Trophoblast cell (in vitro differentiated cells and primary cell): ENCODE measurements around the gene MME.

Source experiments
- DNase-seq, 2 donors: peaks; one replicate each; pipeline ENCODE4 v3.0.0-alpha.2; 2016
- H2AFZ ChIP-seq: 2 replicates; pipeline ENCODE4 v1.6.1; 2013; ENCODE audit warnings: low read length, moderate library complexity, mild to moderate bottlenecking; ENCODE audit not compliant: insufficient read depth, poor library complexity
- H2AK5ac ChIP-seq: 2 replicates; pipeline ENCODE4 v1.6.1; 2013; ENCODE audit warnings: mild to moderate bottlenecking, low read length
- H2BK120ac ChIP-seq: 2 replicates; pipeline ENCODE4 v1.6.1; 2013; ENCODE audit warnings: low read length, mild to moderate bottlenecking, moderate library complexity; ENCODE audit not compliant: insufficient read depth, poor library complexity
- H2BK12ac ChIP-seq: 2 replicates; pipeline ENCODE4 v1.6.1; 2013; ENCODE audit warnings: mild to moderate bottlenecking, low read length, moderate library complexity
- H2BK5ac ChIP-seq: 2 replicates; pipeline ENCODE4 v1.6.1; 2013; ENCODE audit warnings: low read length, low read depth, moderate library complexity, mild to moderate bottlenecking; ENCODE audit not compliant: poor library complexity
- H3K14ac ChIP-seq: 2 replicates; pipeline ENCODE4 v1.6.1; 2013; ENCODE audit warnings: mild to moderate bottlenecking, low read length
- H3K18ac ChIP-seq: 2 replicates; pipeline ENCODE4 v1.6.1; 2013; ENCODE audit warnings: mild to moderate bottlenecking, low read length
- H3K23ac ChIP-seq: 2 replicates; pipeline ENCODE4 v1.6.1; 2013; ENCODE audit warnings: low read length
- H3K27ac ChIP-seq: 2 replicates; pipeline ENCODE4 v1.5.1; 2013; ENCODE audit warnings: low read depth, mild to moderate bottlenecking, inconsistent platforms, low read length, moderate library complexity
- H3K27me3 ChIP-seq: 2 replicates; pipeline ENCODE4 v1.6.1; 2013; ENCODE audit warnings: inconsistent platforms, mild to moderate bottlenecking, low read length, moderate library complexity; ENCODE audit not compliant: insufficient read depth
- H3K36me3 ChIP-seq, 2 experiments: 1 replicate in 1 of 2; 2 replicates in 1 of 2; pipeline ENCODE4 v1.6.1; 2013; ENCODE audit warnings: low read length in 2 of 2, mild to moderate bottlenecking in 2 of 2, moderate library complexity in 1 of 2; ENCODE audit not compliant: insufficient read depth in 2 of 2, control insufficient read depth in 1 of 2
- H3K4ac ChIP-seq: 2 replicates; pipeline ENCODE4 v1.6.1; 2013; ENCODE audit warnings: low read depth, mild to moderate bottlenecking, low read length, moderate library complexity
- H3K4me1 ChIP-seq, 2 experiments: 1 replicate in 1 of 2; 2 replicates in 1 of 2; pipeline ENCODE4 v1.6.1; 2013; ENCODE audit warnings: low read length in 2 of 2, mild to moderate bottlenecking in 2 of 2, moderate library complexity in 1 of 2; ENCODE audit not compliant: insufficient read depth in 2 of 2, control insufficient read depth in 1 of 2
- H3K4me2 ChIP-seq: 2 replicates; pipeline ENCODE4 v1.6.1; 2013; ENCODE audit warnings: inconsistent platforms, mild to moderate bottlenecking, low read length, moderate library complexity
- H3K4me3 ChIP-seq: 2 replicates; pipeline ENCODE4 v1.5.1; 2013; ENCODE audit warnings: mild to moderate bottlenecking, low read depth, low read length, inconsistent platforms
- H3K79me1 ChIP-seq: one replicate; pipeline ENCODE4 v1.6.1; 2013; ENCODE audit warnings: low read length
- H3K79me2 ChIP-seq: 2 replicates; pipeline ENCODE4 v1.6.1; 2013; ENCODE audit warnings: low read length, mild to moderate bottlenecking; ENCODE audit not compliant: control insufficient read depth, insufficient read depth, poor library complexity
- H3K9ac ChIP-seq: 2 replicates; pipeline ENCODE4 v1.6.1; 2013; ENCODE audit warnings: mild to moderate bottlenecking, low read length
- H3K9me3 ChIP-seq: 2 replicates; pipeline ENCODE4 v1.6.1; 2013; ENCODE audit warnings: low read depth, mild to moderate bottlenecking, control low read depth, inconsistent platforms, low read length; ENCODE audit not compliant: insufficient read depth
- H4K12ac ChIP-seq: 2 replicates; pipeline ENCODE4 v1.6.1; 2013; ENCODE audit warnings: low read depth, mild to moderate bottlenecking, low read length, moderate library complexity
- H4K8ac ChIP-seq: 2 replicates; pipeline ENCODE4 v1.6.1; 2013; ENCODE audit warnings: low read depth, mild to moderate bottlenecking, low read length, moderate library complexity
- H4K91ac ChIP-seq: one replicate; pipeline ENCODE4 v1.6.1; 2013; ENCODE audit warnings: low read depth, mild to moderate bottlenecking, low read length, moderate library complexity
- WGBS: extraction: QIAGEN DNeasy Blood & Tissue Kit; methylation state at CpG from one replicate; pipeline ENCODE4 v1.1.7; 2013; ENCODE audit warnings: missing lambda C conversion rate; ENCODE audit not compliant: insufficient read length, insufficient coverage; ENCODE audit errors: extremely low coverage; 5-methylcytosine and 5-hydroxymethylcytosine counted together

MME gene

DNA sequence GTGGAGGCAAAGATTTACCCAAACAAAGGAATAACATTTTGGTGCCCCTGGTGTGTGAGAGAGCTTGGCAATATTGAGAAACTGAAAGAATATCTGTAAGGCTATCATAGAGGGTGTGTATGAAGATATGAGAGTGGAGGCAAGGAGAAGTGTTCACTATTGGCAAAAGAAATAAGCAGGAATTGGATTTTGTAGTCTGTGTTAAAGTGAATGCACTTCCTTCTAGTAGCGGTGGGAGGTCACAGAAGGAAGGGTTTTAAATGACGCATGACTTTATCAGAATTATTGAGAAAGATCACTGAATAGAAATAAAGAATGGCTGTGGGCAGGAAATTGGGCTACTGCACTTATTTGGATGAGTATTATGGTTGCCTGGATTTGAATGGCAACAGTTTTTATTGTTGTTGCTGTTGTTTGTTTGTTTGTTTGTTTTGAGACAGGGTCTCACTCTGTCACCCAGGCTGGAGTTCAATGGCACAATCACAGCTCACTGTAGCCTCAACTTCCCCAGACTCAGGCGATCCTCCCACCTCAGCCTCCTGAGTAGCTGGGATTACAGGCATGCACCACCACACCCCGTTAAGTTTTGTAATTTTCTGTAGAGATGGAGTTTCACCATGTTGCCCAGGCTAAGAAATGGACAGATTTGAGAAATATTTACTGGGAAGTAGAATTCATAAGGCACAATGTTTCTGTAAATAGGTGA, 16.3 kb downstream of the MME start:
- Histone ChIP-seq H3K4ac (no peak overlapping the region), H3K14ac (no peak overlapping the region), H3K23ac (no peak overlapping the region), H3K9me3 (no peaks in the 10 kb centered on the region), H4K12ac (no peak overlapping the region), H2AK5ac (no peak overlapping the region), H3K4me3 (no peak overlapping the region), H4K8ac (no peak overlapping the region), H2BK5ac (no peak overlapping the region), H3K4me2 (no peak overlapping the region), H2BK120ac (no peak overlapping the region), H3K27me3 (no peaks in the 10 kb centered on the region), H2BK12ac (no peak overlapping the region), H3K4me1 (peaks cover under 1 to 3% of the 10 kb centered on the region in 2 experiments), H4K91ac (no peak overlapping the region), H3K36me3 (no peaks in the 10 kb centered on the region), H3K79me2 (no peaks in the 10 kb centered on the region), H3K18ac (no peak overlapping the region), H3K9ac (no peak overlapping the region), H3K27ac (no peak overlapping the region), H3K79me1 (no peaks in the 10 kb centered on the region), H2AFZ (no peak overlapping the region)
- WGBS, result no CpG with 5 or more reads among the region's 4 CpGs
- DNase-seq, result no peak

DNA sequence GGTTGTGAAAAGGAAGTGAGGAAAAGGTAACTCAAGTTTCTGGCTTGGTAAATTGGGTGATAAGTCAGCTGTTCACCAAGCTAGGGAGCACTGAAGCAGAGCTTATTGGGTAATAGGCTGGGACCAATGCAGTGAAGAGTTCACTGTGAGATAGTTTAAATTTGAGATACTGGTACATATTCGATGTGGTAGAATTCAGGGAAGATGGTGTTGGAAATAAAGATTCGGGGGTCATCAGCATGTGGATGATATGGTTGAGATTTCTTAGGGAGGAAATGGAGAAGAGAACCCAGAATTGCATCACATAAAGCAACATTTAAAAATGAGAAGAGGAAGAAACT, 16.9 kb downstream of the MME start:
- no peak for DNase-seq
- Histone ChIP-seq H4K12ac (no peak overlapping the region), H3K18ac (no peak overlapping the region), H3K27me3 (no peaks in the 10 kb centered on the region), H2AFZ (no peak overlapping the region), H3K79me1 (no peaks in the 10 kb centered on the region), H4K91ac (no peak overlapping the region), H3K4me2 (no peak overlapping the region), H3K9ac (no peak overlapping the region), H3K4me1 (peaks cover 2 to 4% of the 10 kb centered on the region in 2 experiments), H4K8ac (no peak overlapping the region), H2BK120ac (no peak overlapping the region), H3K27ac (no peak overlapping the region), H3K36me3 (no peaks in the 10 kb centered on the region), H3K4me3 (no peak overlapping the region), H3K23ac (no peak overlapping the region), H3K14ac (no peak overlapping the region), H2BK12ac (no peak overlapping the region), H3K4ac (no peak overlapping the region), H2AK5ac (no peak overlapping the region), H3K79me2 (no peaks in the 10 kb centered on the region), H2BK5ac (no peak overlapping the region), H3K9me3 (no peaks in the 10 kb centered on the region)
- 100% methylated on average over 1 of the region's 2 CpGs for WGBS

DNA sequence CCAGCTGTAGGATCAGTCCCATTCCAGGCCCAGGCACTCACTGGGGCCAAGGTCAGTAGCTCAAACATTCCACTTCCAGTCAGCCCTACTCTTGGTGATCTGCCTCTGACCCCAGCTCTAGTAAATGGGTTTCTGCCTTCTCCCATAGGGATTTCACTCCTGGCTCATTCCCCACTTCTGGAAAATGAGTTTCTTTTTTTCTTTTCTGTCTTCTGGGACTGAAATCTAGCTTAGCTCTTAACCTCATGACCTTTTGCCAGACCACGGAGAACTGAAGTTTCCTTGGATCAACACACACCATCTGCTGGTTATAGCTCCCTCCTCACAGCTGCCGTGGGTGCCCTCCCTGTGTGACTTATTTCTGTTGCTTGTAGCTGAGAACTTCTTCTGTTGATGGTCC, 21.3 kb downstream of the MME start:
- Histone ChIP-seq H3K27ac (no peak overlapping the region), H3K4me3 (no peak overlapping the region), H3K4ac (no peak overlapping the region), H3K27me3 (no peaks in the 10 kb centered on the region), H2BK120ac (no peak overlapping the region), H3K9ac (no peak overlapping the region), H3K36me3 (no peaks in the 10 kb centered on the region), H3K9me3 (no peaks in the 10 kb centered on the region), H2BK5ac (no peak overlapping the region), H3K4me1 (peaks cover 2 to 6% of the 10 kb centered on the region in 2 experiments), H3K18ac (no peak overlapping the region), H4K12ac (no peak overlapping the region), H3K23ac (no peak overlapping the region), H2AFZ (no peak overlapping the region), H3K14ac (no peak overlapping the region), H4K8ac (no peak overlapping the region), H2AK5ac (no peak overlapping the region), H4K91ac (no peak overlapping the region), H3K4me2 (no peak overlapping the region), H3K79me1 (no peaks in the 10 kb centered on the region), H2BK12ac (no peak overlapping the region), H3K79me2 (no peaks in the 10 kb centered on the region)
- DNase-seq, result no peak
- WGBS, result no CpG with 5 or more reads among the region's 2 CpGs

DNA sequence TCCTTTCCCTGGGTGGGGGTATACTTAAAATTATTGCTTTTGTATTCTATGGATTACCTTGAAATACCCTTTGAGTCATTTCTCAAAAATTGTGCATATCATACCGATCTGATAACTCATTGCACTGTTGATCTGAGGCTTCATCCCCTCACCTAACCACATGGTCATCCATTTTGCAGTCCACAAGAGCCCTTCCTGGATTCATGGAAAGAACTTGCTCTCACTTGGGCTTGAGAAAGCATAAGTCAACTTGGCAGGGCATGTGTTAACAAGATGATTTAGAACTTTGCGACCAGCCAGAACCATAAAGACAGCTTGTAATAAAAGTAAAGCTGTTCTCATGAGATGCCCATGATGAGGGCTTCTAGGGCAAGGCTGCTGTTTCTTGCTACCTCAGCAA, 22.2 kb downstream of the MME start:
- WGBS, result no CpG with 5 or more reads among the region's 2 CpGs
- H3K4me1 ChIP-seq, result peaks cover 2 to 6% of the 10 kb centered on the region in 2 experiments
- no peak overlapping the region for H3K23ac ChIP-seq
- H2BK120ac ChIP-seq, result no peak overlapping the region
- H2BK5ac ChIP-seq, result no peak overlapping the region
- no peak overlapping the region for H3K18ac ChIP-seq
- H3K27ac ChIP-seq, result no peak overlapping the region
- H3K79me2 ChIP-seq, result no peaks in the 10 kb centered on the region
- no peaks in the 10 kb centered on the region for H3K27me3 ChIP-seq
- no peaks in the 10 kb centered on the region for H3K9me3 ChIP-seq
- H3K36me3 ChIP-seq, result no peaks in the 10 kb centered on the region
- DNase-seq, result no peak
- no peak overlapping the region for H2BK12ac ChIP-seq
- H4K8ac ChIP-seq, result no peak overlapping the region
- no peak overlapping the region for H3K4me3 ChIP-seq
- H3K4ac ChIP-seq, result no peak overlapping the region
- no peaks in the 10 kb centered on the region for H3K79me1 ChIP-seq
- H3K4me2 ChIP-seq, result no peak overlapping the region
- H2AK5ac ChIP-seq, result no peak overlapping the region
- H3K14ac ChIP-seq, result no peak overlapping the region
- no peak overlapping the region for H4K91ac ChIP-seq
- H2AFZ ChIP-seq, result no peak overlapping the region
- H4K12ac ChIP-seq, result no peak overlapping the region
- H3K9ac ChIP-seq, result no peak overlapping the region
